ENCODE measurements around the gene GGT5. TPM values are rescaled to one million over a fixed set of nuclear protein-coding genes. Genes with fewer than 3 reads are reported as not detected.
A peak's percentile ranks its signal among the peaks of the same experiment; 100 is the strongest.
"Not testable (repeated sequence)": the region's sequence is repeated elsewhere in the genome, so short reads cannot be mapped to it uniquely, and the experiment has no call there.

GGT5 gene
- total RNA-seq, 1 experiment from 2014 or later: not detected

GRCh38 chr22:24183321-24184031 lies 61.4 kb downstream of the GGT5 start:
- no peak for DNase-seq (ENCODE audit: low read depth)

GRCh38 chr22:24182900-24183246 lies 62.0 kb downstream of the GGT5 start:
- DNase-seq (ENCODE audit: low read depth): not testable (repeated sequence)

DNA sequence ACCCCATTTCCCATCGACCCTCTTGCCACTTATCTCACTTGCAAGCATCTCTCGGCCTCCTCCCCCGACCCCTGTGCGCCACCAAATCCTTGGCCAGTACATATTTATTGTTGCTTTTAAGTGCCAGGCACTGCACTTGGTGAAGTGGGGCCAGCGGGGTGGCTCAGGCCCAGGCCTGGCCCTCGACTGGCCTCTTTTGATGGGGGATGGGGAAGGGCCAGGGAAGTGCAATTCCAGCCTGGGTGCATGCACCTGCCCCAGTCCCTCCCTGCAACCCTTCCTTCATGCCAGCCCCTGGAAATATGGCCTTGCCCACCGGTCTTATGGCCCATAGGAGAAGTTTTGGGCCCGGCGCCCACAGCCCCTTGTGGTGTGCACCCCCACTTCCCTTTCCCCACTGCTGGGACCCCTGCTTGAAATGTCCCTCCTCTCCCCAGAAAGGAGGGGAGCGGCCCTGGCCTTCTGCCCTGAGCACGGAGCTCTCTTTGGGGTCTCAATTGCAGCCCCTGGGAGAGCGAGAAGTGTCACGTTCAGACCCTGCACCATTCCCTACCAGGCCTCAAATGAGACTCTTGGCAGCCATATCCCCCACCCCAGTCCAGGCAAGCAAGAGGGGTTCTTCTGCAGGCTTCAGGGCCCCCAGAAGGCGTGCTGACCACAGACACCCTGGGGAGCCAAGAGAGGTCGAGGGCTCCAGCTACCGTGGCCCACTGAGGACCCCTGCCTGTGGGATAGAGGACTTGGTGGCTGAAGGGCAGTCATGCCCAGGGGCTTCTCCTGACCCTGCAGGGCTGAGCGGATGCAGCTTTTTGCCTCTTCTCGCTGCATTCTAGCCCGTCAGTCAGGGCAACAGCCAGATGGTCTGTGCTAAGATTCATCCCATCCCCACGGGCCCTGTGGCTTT lies 62.6 kb downstream of the GGT5 start:
- no peak for DNase-seq (ENCODE audit: low read depth)

- DNase-seq (ENCODE audit: low read depth): no peak
These were observed 63.5 kb downstream of the GGT5 start, which contains the start of gene SUSD2 for GRCh38 chr22:24181088-24181995. Gene SUSD2, plus strand, starts transcription at chr22:24181487. Its CDS starts 33 bp downstream, at chr22:24181520.

DNA sequence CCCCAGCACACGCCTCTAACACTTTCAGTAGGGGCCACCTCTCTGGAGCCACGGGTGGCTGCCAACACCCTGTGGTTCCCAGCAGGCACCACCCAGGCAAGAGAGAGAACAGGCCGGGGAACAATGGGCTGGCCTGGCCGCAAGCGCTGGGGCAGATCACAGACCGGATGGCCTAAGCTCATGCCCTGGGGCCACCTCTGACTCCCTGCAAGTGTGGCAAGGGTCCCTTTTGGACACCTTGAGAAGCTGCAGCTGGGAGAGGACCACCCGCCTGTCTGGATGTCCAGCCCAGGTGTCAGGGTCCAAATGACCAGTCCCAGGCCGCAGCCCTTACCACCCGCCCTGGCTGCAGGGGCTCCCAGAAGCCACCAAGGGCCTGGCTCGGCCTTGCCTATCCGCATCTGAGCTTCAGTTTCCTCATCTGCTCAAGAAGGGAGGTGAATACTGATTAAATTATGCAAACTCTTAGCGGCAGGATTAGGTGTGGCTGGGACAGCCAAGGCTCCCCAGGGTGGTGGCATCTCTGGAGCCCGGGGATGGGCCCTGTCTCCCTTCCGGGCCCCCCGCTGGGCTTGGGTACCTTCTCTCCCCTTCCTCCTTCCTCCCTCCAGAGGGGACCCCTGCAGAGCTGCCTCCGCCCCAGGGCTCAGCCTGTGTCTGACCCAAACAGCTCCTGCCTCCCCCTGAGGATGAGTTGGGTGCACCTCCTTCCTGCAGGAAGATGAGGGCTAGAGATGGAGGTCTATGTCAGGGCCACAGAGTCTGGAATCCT lies 64.4 kb downstream of the GGT5 start:
- no peak for DNase-seq (ENCODE audit: low read depth)

GRCh38 chr22:24179478-24180210 lies 65.2 kb downstream of the GGT5 start:
- DNase-seq (ENCODE audit: low read depth): no peak

GRCh38 chr22:24178502-24179440 lies 66.1 kb downstream of the GGT5 start:
- DNase-seq (ENCODE audit: low read depth): no peak

GRCh38 chr22:24178021-24178431 lies 66.9 kb downstream of the GGT5 start:
- no peak for DNase-seq (ENCODE audit: low read depth)

GRCh38 chr22:24177456-24177855 lies 67.4 kb downstream of the GGT5 start:
- DNase-seq (ENCODE audit: low read depth): no peak

GRCh38 chr22:24177045-24177444 lies 67.8 kb downstream of the GGT5 start:
- no peak for DNase-seq (ENCODE audit: low read depth)

DNA sequence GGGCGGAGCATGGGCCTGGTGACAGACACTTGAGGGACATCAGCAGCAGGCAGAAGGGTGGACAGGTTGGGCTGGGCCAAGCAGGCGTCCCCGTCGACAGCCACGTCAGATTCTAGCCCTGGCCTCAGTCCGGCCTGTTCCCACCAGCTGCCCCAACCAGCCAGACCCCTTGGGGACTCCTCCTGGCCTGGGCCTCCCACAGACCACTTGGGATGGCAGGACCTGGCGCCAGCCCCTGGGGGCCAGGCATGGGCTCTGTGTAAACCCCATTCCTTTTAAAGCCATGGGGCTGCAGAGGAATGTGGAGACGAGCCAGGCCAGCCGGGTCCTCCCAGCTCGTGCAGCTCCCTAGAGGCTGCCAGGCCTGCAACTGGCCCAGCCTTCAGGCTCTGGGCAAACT lies 68.3 kb downstream of the GGT5 start:
- no peak for DNase-seq (ENCODE audit: low read depth)

- no peak for DNase-seq (ENCODE audit: low read depth)
These were observed 68.8 kb downstream of the GGT5 start for GRCh38 chr22:24176040-24176439.

GRCh38 chr22:24175160-24175808 lies 69.6 kb downstream of the GGT5 start:
- DNase-seq (ENCODE audit: low read depth): peak; percentile 75

DNA sequence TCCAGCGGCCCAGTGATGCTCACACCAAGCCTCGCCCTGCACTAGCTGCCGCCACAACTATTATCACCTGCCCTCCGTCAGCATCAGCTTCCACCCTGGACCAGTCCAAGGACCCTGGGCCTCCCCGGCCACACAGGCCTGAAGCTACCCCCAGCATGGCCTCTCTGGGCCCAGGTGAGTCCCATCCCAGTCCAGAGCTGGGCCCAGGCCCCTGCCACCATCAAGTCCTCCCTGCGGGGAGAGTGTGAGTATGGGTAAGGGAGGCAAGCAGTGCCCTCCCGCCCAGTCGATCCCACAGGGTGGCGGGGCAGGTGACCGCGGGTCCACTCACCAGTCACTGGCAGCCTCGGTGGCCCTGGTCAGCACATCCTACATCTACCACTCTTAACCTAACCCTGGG lies 73.1 kb downstream of the GGT5 start:
- DNase-seq (ENCODE audit: low read depth): no peak

GRCh38 chr22:24170632-24171031 lies 74.2 kb downstream of the GGT5 start:
- no peak for DNase-seq (ENCODE audit: low read depth)

DNA sequence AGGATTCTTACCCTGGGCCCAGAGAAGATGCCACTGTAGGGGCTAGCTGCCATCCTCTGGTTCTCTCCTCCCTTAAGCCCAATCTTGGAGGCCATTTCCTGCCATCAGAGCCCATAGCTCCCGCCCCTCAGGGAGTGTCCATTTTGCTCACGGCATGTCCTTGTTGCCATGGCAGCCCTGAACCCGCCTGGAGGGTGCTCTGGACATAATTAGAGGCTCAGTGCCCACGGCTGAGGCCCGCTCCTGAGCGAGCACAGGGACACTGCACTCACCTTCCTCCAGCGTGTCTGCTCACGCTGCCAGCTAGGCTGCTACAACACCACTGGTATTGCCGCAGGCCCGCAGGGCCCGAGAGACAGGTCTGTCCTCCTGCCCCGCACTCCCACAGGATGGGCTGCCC lies 74.7 kb downstream of the GGT5 start:
- no peak for DNase-seq (ENCODE audit: low read depth)
